K562 (cell line): ENCODE results near the gene GP1BB.

Source experiments
- CAMTA2 ChIP-seq: fragments of 250-450 bp; sonication (Bioruptor Pico); conservative IDR thresholded peaks from 2 replicates; pipeline ENCODE4 v1.5.1; 2022
- CREB1 ChIP-seq, 2 experiments: sonication (generic) in 1 of 2; formaldehyde crosslinking in 1 of 2; IDR thresholded peaks; 2 replicates each; pipeline versions ENCODE4 v1.6.1 to v1.8.0; 2012 to 2022; ENCODE audit warnings: inconsistent platforms in 1 of 2, mild to moderate bottlenecking in 1 of 2, missing genetic modification reagents in 1 of 2, moderate library complexity in 1 of 2
- FOXM1 ChIP-seq, 2 experiments: fragments of 450-650 bp in 1 of 2; sonication (generic) in 1 of 2; formaldehyde crosslinking in 1 of 2; IDR thresholded peaks; 2 replicates each; pipeline versions ENCODE4 v1.6.1 to v1.9.0; 2017 to 2022; ENCODE audit warnings: low read depth in 2 of 2, mild to moderate bottlenecking in 2 of 2, missing genetic modification reagents in 1 of 2, moderate library complexity in 1 of 2
- MYC ChIP-seq, 2 experiments: fragments of 250-450 bp in 1 of 2; sonication (Bioruptor Pico) in 1 of 2; IDR thresholded peaks; 2 replicates each; pipeline versions ENCODE4 v1.5.1 to v1.6.1; 2012 to 2021; ENCODE audit warnings: low read depth in 2 of 2, borderline replicate concordance in 1 of 2, improper control_type of control experiment in 1 of 2, low read length in 1 of 2, mild to moderate bottlenecking in 1 of 2, moderate library complexity in 1 of 2
- NONO ChIP-seq, 2 experiments: fragments of 200-400 bp in 1 of 2; fragments of 450-650 bp in 1 of 2; formaldehyde crosslinking in 1 of 2; IDR thresholded peaks; 2 replicates each; pipeline ENCODE4 v1.6.1; 2017; ENCODE audit warnings: low read depth in 2 of 2, mild to moderate bottlenecking in 2 of 2, moderate library complexity in 2 of 2, low read length in 1 of 2
- PATZ1 ChIP-seq: fragments of 250-450 bp; sonication (Bioruptor Pico); IDR thresholded peaks from 2 replicates; pipeline ENCODE4 v1.5.0; 2020; ENCODE audit warnings: mild to moderate bottlenecking, borderline replicate concordance
- POLR2A ChIP-seq: fragments of 450-650 bp; conservative IDR thresholded peaks from 2 replicates; pipeline ENCODE4 v1.6.1; 2016
- RFX1 ChIP-seq: fragments of 450-650 bp; IDR thresholded peaks from 2 replicates; pipeline ENCODE4 v1.6.1; 2016; ENCODE audit warnings: mild to moderate bottlenecking, moderate library complexity
- TEAD2 ChIP-seq: fragments of 450-650 bp; IDR thresholded peaks from 2 replicates; pipeline ENCODE4 v1.6.1; 2016; ENCODE audit warnings: missing genetic modification characterization, control low read depth, missing compliant biosample characterization
- ZNF197 ChIP-seq: fragments of 200-800 bp; sonication (Bioruptor generic); IDR thresholded peaks from 2 replicates; pipeline ENCODE4 v1.6.1; 2016; ENCODE audit warnings: low read depth, missing genetic modification characterization, missing compliant biosample characterization
- ZNF217 ChIP-seq: sonication (generic); formaldehyde crosslinking; IDR thresholded peaks from 2 replicates; pipeline ENCODE4 v1.8.0; 2022; ENCODE audit warnings: mild to moderate bottlenecking, missing genetic modification reagents
- ZNF274 ChIP-seq: IDR thresholded peaks from 2 replicates; pipeline ENCODE4 v1.6.1; 2011; ENCODE audit warnings: low read depth, mild to moderate bottlenecking, low read length, moderate library complexity, borderline replicate concordance
- ZZZ3 ChIP-seq: fragments of 450-650 bp; IDR thresholded peaks from 2 replicates; pipeline ENCODE4 v1.6.1; 2016; ENCODE audit warnings: antibody characterized with exemption, mild to moderate bottlenecking, moderate library complexity
- TF ChIP-seq, protein P1 (sequence below): sonication (generic); formaldehyde crosslinking; IDR thresholded peaks from 2 replicates; pipeline ENCODE4 v1.8.0; 2022; ENCODE audit warnings: mild to moderate bottlenecking, missing genetic modification reagents, borderline replicate concordance

- TF ChIP-seq ZZZ3, result no peak
- TF ChIP-seq CREB1 (IDR thresholded peaks at IDR 0.05), result no peak
- TF ChIP-seq CREB1 (CRISPR knock-in tag; IDR thresholded peaks at IDR 0.05), result no peak
- no peak for TF ChIP-seq RFX1
- TF ChIP-seq, protein P1, sequence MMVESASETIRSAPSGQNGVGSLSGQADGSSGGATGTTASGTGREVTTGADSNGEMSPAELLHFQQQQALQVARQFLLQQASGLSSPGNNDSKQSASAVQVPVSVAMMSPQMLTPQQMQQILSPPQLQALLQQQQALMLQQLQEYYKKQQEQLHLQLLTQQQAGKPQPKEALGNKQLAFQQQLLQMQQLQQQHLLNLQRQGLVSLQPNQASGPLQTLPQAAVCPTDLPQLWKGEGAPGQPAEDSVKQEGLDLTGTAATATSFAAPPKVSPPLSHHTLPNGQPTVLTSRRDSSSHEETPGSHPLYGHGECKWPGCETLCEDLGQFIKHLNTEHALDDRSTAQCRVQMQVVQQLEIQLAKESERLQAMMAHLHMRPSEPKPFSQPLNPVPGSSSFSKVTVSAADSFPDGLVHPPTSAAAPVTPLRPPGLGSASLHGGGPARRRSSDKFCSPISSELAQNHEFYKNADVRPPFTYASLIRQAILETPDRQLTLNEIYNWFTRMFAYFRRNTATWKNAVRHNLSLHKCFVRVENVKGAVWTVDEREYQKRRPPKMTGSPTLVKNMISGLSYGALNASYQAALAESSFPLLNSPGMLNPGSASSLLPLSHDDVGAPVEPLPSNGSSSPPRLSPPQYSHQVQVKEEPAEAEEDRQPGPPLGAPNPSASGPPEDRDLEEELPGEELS (CRISPR knock-in tag), result no peak
- no peak for TF ChIP-seq MYC (IDR thresholded peaks at IDR 0.05; ENCODE audit: low read depth, low read length)
- no peak for TF ChIP-seq MYC (CRISPR knock-in tag; IDR thresholded peaks at IDR 0.05; ENCODE audit: borderline replicate concordance, low read depth)
- no peak for TF ChIP-seq ZNF217 (CRISPR knock-in tag)
- TF ChIP-seq ZNF274, result no peak
- TF ChIP-seq ZNF197, result no peak
- no peak for TF ChIP-seq TEAD2
- no peak for TF ChIP-seq POLR2A
- no peak for TF ChIP-seq NONO (IDR thresholded peaks at IDR 0.05; ENCODE audit: low read depth in 2 of 2, low read length in 1 of 2)
- no peak for TF ChIP-seq CAMTA2 (CRISPR knock-in tag)
- TF ChIP-seq FOXM1 (IDR thresholded peaks at IDR 0.05; ENCODE audit: low read depth), result no peak
- no peak for TF ChIP-seq FOXM1 (CRISPR knock-in tag; IDR thresholded peaks at IDR 0.05; ENCODE audit: low read depth)
- TF ChIP-seq PATZ1, result no peak
These were observed 432 bp upstream of the GP1BB start for GRCh38 chr22:19722982-19723231.
